ENCODE data around the gene HMGCS1.

DNA sequence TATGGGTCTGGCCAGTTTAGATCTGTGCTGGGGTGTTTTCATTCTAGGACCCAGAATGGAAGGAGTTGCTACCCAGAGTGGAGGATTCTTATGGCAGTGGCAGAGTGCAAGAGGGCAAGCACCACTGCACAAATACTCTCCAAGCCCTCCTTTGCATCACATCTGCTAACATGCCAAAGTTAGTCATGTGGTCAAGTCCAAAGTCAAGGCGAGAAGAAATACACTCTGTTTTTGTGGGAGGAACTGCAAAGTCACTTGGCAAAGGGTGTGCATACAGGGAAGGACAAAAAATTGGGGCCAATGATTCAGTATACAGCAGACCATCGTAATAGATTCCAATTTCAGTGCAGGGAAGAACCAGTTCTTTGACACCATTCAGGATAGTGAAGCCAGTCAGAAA, 43.9 kb upstream of the HMGCS1 start:
- TF ChIP-seq POLR2A (IDR thresholded peaks at IDR 0.05) (no peak), CTCF (IDR thresholded peaks at IDR 0.05) (no peak), POLR2AphosphoS5 (IDR thresholded peaks at IDR 0.05) (no peak), EP300 (IDR thresholded peaks at IDR 0.05) (no peak)
